ENCODE data around the gene NEUROG3. TPM values are rescaled to one million over a fixed set of nuclear protein-coding genes. Genes with fewer than 3 reads are reported as not detected.
"Not testable (repeated sequence)": the region's sequence is repeated elsewhere in the genome, so short reads cannot be mapped to it uniquely, and the experiment has no call there.

NEUROG3 gene
- polyA plus RNA-seq, 3 donors: not detected

DNA sequence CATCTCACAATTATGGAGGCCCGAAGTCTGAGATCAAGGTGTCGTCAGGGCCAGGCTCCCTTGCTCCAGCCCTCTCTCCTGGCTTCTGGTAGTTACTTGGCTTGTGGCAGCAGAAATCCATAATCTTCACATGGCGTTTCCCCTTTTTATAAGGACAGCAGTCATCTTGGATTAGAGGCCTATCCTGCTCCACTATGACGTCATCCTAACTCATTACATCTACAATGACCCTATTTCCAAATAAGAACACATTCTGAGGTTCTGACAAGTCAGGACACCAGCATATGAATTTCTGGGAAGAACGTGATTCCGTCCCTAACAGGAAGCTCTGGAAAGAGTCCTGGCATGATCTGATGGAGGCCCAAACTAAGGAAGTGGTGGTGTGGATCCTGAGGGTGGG, 35.8 kb downstream of the NEUROG3 start:
- Histone ChIP-seq H3K79me2 (ENCODE audit: insufficient read depth, low read length) (no peaks in the 10 kb centered on the region), H4K20me1 (ENCODE audit: insufficient read depth, low read length) (no peaks in the 10 kb centered on the region), H3K4me3 (replicated peaks in 1 of 3; ENCODE audit: low read depth in 2 of 3, low read length in 3 of 3) (no peak overlapping the region), H3K9me3 (replicated peaks in 1 of 2; ENCODE audit: control insufficient read depth in 1 of 2, insufficient read depth in 1 of 2, low read length in 2 of 2) (peaks cover 21 to 22% of the 10 kb centered on the region in 2 donors), H3K4me1 (ENCODE audit: control insufficient read depth in 1 of 2, insufficient read depth in 2 of 2, low read length in 2 of 2) (no peaks in the 10 kb centered on the region), H3K4me2 (replicated peaks; ENCODE audit: extremely low read depth, low read length, poor library complexity, severe bottlenecking) (no peak overlapping the region), H3K9ac (ENCODE audit: insufficient read depth, low read length, poor library complexity, severe bottlenecking) (no peak overlapping the region), H3K27me3 (ENCODE audit: control insufficient read depth in 2 of 2, insufficient read depth in 2 of 2, low read length in 2 of 2) (peaks cover 0 to 3% of the 10 kb centered on the region in 2 donors), H3K27ac (ENCODE audit: low read depth in 1 of 2, low read length in 2 of 2) (no peak overlapping the region), H3K36me3 (replicated peaks in 1 of 2; ENCODE audit: control insufficient read depth in 1 of 2, insufficient read depth in 2 of 2, low read length in 2 of 2) (no peaks in the 10 kb centered on the region), H2AFZ (ENCODE audit: insufficient read depth, low read depth, low read length, poor library complexity, severe bottlenecking) (no peak overlapping the region)
- Mint-ChIP-seq H3K27me3 (ENCODE audit: low read depth in 3 of 3) (peaks cover 4 to 7% (median 5%) of the 10 kb centered on the region in 3 donors), H3K4me1 (no peaks in the 10 kb centered on the region), H3K27ac (no peak overlapping the region), H3K36me3 (no peaks in the 10 kb centered on the region), H3K9me3 (peaks cover 15 to 38% (median 34%) of the 10 kb centered on the region in 7 donors), H3K4me3 (no peak overlapping the region)
- TF ChIP-seq, protein P1, sequence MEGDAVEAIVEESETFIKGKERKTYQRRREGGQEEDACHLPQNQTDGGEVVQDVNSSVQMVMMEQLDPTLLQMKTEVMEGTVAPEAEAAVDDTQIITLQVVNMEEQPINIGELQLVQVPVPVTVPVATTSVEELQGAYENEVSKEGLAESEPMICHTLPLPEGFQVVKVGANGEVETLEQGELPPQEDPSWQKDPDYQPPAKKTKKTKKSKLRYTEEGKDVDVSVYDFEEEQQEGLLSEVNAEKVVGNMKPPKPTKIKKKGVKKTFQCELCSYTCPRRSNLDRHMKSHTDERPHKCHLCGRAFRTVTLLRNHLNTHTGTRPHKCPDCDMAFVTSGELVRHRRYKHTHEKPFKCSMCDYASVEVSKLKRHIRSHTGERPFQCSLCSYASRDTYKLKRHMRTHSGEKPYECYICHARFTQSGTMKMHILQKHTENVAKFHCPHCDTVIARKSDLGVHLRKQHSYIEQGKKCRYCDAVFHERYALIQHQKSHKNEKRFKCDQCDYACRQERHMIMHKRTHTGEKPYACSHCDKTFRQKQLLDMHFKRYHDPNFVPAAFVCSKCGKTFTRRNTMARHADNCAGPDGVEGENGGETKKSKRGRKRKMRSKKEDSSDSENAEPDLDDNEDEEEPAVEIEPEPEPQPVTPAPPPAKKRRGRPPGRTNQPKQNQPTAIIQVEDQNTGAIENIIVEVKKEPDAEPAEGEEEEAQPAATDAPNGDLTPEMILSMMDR (IDR thresholded peaks at IDR 0.05): no peak
- no peak for DNase-seq
- intact Hi-C loops (cut with micrococcal nuclease): no loop called here
- 97% methylated on average over 6 of the region's 6 CpGs for WGBS (ENCODE audit: insufficient coverage)

DNA sequence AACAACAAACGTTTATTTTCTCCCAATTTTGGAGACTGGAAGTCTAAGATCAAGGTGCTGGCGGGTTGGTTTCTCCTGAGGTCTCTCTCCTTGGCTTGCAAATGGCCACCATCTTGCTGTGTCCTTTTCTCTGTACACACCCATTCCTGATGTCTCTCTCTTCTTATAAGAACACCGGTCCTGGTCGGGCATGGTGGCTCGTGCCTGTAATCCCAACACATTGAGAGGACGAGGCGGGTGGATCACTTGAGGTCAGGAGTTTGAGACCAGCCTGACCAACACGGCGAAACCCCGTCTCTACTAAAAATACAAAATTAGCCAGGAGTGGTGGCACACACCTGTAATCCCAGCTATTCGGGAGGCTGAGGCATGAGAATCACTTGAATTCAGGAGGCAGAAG, 36.7 kb downstream of the NEUROG3 start:
- H3K4me2 ChIP-seq (replicated peaks; ENCODE audit: extremely low read depth, low read length, poor library complexity, severe bottlenecking); H3K36me3 Mint-ChIP-seq; DNase-seq; H3K27ac Mint-ChIP-seq; H4K20me1 ChIP-seq (ENCODE audit: insufficient read depth, low read length); H3K4me1 Mint-ChIP-seq; H3K27me3 ChIP-seq (ENCODE audit: control insufficient read depth in 2 of 2, insufficient read depth in 2 of 2, low read length in 2 of 2); intact Hi-C loops (cut with micrococcal nuclease); H2AFZ ChIP-seq (ENCODE audit: insufficient read depth, low read depth, low read length, poor library complexity, severe bottlenecking); H3K36me3 ChIP-seq (replicated peaks in 1 of 2; ENCODE audit: control insufficient read depth in 1 of 2, insufficient read depth in 2 of 2, low read length in 2 of 2); H3K27ac ChIP-seq (ENCODE audit: low read depth in 1 of 2, low read length in 2 of 2); H3K4me1 ChIP-seq (ENCODE audit: control insufficient read depth in 1 of 2, insufficient read depth in 2 of 2, low read length in 2 of 2); H3K4me3 ChIP-seq (replicated peaks in 1 of 3; ENCODE audit: low read depth in 2 of 3, low read length in 3 of 3); H3K79me2 ChIP-seq (ENCODE audit: insufficient read depth, low read length); H3K4me3 Mint-ChIP-seq; H3K9ac ChIP-seq (ENCODE audit: insufficient read depth, low read length, poor library complexity, severe bottlenecking): not testable (repeated sequence)
- WGBS (ENCODE audit: insufficient coverage): 97% methylated on average over 7 of the region's 11 CpGs
- Mint-ChIP-seq H3K27me3 (ENCODE audit: low read depth in 3 of 3) (peaks cover 9 to 14% (median 13%) of the 10 kb centered on the region in 3 donors), H3K9me3 (peaks cover 10 to 32% (median 29%) of the 10 kb centered on the region in 7 donors)
- H3K9me3 ChIP-seq (replicated peaks in 1 of 2; ENCODE audit: control insufficient read depth in 1 of 2, insufficient read depth in 1 of 2, low read length in 2 of 2): peaks cover 19% of the 10 kb centered on the region in 2 donors
